IPS-18a (cell line): Measurements from ENCODE around the gene BRSK2.

Source experiments
- H3K27ac ChIP-seq: one replicate; pipeline ENCODE4 v1.5.1; 2013; ENCODE audit warnings: low read length
- H3K27me3 ChIP-seq: one replicate; pipeline ENCODE4 v1.6.1; 2013; ENCODE audit warnings: mild to moderate bottlenecking, low read length; ENCODE audit not compliant: control insufficient read depth, insufficient read depth
- H3K36me3 ChIP-seq: one replicate; pipeline ENCODE4 v1.6.1; 2013; ENCODE audit warnings: low read depth, low read length; ENCODE audit not compliant: control insufficient read depth
- H3K4me1 ChIP-seq: one replicate; pipeline ENCODE4 v1.6.1; 2013; ENCODE audit warnings: low read depth, low read length; ENCODE audit not compliant: control insufficient read depth
- H3K4me3 ChIP-seq: one replicate; pipeline ENCODE4 v1.5.1; 2013; ENCODE audit warnings: low read length
- H3K9ac ChIP-seq: one replicate; pipeline ENCODE4 v1.6.1; 2013; ENCODE audit warnings: mild to moderate bottlenecking, low read length, moderate library complexity
- H3K9me3 ChIP-seq: one replicate; pipeline ENCODE4 v1.6.1; 2013; ENCODE audit warnings: low read depth, low read length; ENCODE audit not compliant: control insufficient read depth

Gene BRSK2

GRCh38 chr11:1445741-1446445, 56.2 kb downstream of the BRSK2 start:
- Histone ChIP-seq H3K4me1 (no peaks in the 10 kb centered on the region), H3K9me3 (no peaks in the 10 kb centered on the region), H3K9ac (no peak overlapping the region), H3K27me3 (no peaks in the 10 kb centered on the region), H3K4me3 (no peak overlapping the region), H3K36me3 (no peaks in the 10 kb centered on the region), H3K27ac (no peak overlapping the region)

GRCh38 chr11:1446623-1447022, 56.9 kb downstream of the BRSK2 start:
- no peak overlapping the region for H3K27ac ChIP-seq

DNA sequence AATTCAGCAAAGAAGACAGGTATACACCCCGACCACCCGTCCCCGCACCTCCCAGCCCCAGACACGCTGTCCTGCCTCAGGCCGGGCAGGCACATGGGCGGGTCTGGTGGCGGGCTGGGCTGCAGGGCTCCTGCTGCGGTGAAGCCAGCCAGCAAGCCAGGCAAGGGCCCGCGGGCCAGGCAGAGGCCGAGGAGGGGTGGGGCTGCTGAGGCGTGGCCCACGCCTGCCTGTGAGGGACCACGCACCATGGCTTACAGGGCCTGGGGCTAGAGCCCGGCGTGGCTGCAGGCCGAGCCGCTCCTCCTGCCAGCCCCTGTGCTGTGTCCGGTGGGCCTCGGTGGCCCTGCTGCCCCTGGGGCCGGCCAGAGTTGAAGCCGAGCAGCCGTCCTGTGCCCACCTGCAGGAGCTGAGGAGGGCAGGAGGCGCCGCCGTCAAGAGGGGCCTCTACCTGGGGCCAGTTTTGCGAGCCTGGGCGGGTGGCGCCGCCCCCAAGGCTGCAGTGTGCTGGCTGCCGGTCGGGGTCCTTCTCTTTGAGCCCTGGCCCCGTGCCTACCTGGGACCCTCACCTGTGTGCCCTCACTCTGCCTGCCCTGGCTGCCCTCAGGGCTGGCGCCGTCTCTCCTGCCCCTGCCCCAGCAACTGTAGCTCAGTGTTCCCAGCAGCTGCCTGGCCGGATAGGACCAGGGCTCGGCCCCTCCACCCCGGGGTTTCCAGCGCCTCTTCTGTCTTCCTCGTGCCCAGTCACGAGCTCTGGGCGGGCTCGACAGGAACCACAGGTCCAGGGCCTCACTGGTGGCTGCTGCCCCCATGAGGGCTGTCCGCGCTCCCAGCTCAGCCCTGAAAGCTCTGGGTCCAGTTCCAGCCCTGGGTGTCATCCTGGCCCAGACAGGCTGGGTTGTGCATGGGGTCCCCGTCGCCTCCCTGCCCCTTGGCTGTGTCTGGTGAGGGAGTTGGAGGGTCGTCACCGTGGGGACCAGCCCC, 58.4 kb downstream of the BRSK2 start:
- Histone ChIP-seq H3K36me3 (peaks cover 4% of the 10 kb centered on the region), H3K27me3 (no peaks in the 10 kb centered on the region), H3K9me3 (no peaks in the 10 kb centered on the region), H3K4me3 (no peak overlapping the region), H3K27ac (no peak overlapping the region), H3K4me1 (no peaks in the 10 kb centered on the region), H3K9ac (no peak overlapping the region)

More at GRCh38 chr11:1446623-1447022, 56.9 kb downstream of the BRSK2 start:
- peaks cover under 1% of the 10 kb centered on the region for H3K36me3 ChIP-seq
- no peak overlapping the region for H3K4me3 ChIP-seq
- H3K4me1 ChIP-seq: no peaks in the 10 kb centered on the region
- no peaks in the 10 kb centered on the region for H3K27me3 ChIP-seq
- H3K9ac ChIP-seq: no peak overlapping the region
- no peaks in the 10 kb centered on the region for H3K9me3 ChIP-seq

GRCh38 chr11:1448882-1449281, 59.1 kb downstream of the BRSK2 start:
- Histone ChIP-seq H3K4me3 (no peak overlapping the region), H3K27ac (no peak overlapping the region), H3K4me1 (no peaks in the 10 kb centered on the region), H3K9ac (no peak overlapping the region), H3K27me3 (no peaks in the 10 kb centered on the region), H3K36me3 (peaks cover 4% of the 10 kb centered on the region), H3K9me3 (no peaks in the 10 kb centered on the region)

- no peaks in the 10 kb centered on the region for H3K9me3 ChIP-seq
- H3K27ac ChIP-seq: no peak overlapping the region
- peaks cover 4% of the 10 kb centered on the region for H3K36me3 ChIP-seq
Observed at GRCh38 chr11:1449490-1450243, 59.9 kb downstream of the BRSK2 start.

GRCh38 chr11:1450344-1450875, 60.7 kb downstream of the BRSK2 start:
- Histone ChIP-seq H3K4me1 (no peaks in the 10 kb centered on the region), H3K27ac (no peak overlapping the region), H3K9me3 (no peaks in the 10 kb centered on the region), H3K36me3 (peaks cover 4% of the 10 kb centered on the region), H3K4me3 (no peak overlapping the region), H3K9ac (no peak overlapping the region), H3K27me3 (no peaks in the 10 kb centered on the region)

More at GRCh38 chr11:1449490-1450243, 59.9 kb downstream of the BRSK2 start:
- no peaks in the 10 kb centered on the region for H3K4me1 ChIP-seq
- no peak overlapping the region for H3K9ac ChIP-seq
- H3K27me3 ChIP-seq: no peaks in the 10 kb centered on the region
- no peak overlapping the region for H3K4me3 ChIP-seq

- H3K4me3 ChIP-seq: no peak overlapping the region
- no peak overlapping the region for H3K27ac ChIP-seq
- no peaks in the 10 kb centered on the region for H3K4me1 ChIP-seq
- no peaks in the 10 kb centered on the region for H3K9me3 ChIP-seq
- peaks cover 4% of the 10 kb centered on the region for H3K36me3 ChIP-seq
- no peaks in the 10 kb centered on the region for H3K27me3 ChIP-seq
- no peak overlapping the region for H3K9ac ChIP-seq
Observed at GRCh38 chr11:1450949-1451710, 61.4 kb downstream of the BRSK2 start.

DNA sequence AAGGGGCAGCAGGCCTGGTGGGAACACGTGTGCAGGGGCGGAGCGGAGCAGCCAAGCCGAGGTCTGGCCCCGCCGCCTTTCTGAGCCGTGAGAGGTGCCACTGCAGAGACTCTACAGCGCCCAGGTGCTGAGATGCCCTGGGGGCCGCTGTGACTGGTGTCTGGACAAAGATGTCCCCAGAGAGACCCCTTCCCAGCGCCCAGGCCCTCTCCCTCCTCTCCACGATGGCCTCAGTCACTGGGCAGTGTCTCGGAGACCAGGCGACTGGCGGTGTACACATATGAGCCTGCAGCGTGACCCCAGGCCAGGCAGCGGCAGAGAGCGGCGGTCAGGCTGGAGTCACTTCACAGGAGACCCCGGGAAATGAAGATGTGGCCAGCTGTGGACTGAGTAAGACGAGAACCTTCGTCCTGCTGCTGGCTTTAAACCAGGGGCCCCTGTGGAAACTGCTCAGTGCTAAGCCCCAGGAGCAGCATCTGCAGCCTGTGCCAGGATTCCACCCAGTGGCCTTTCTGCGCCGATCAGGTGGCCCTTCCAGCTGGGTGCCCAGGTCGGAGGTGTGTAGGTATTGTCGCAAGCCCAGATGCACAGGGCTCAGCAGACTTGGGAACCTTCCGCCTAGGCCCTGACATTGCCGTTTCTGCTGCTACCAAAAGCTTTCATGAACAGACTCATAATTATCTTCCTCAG, 62.2 kb downstream of the BRSK2 start:
- Histone ChIP-seq H3K4me1 (no peaks in the 10 kb centered on the region), H3K36me3 (peaks cover 4% of the 10 kb centered on the region), H3K27me3 (no peaks in the 10 kb centered on the region), H3K27ac (no peak overlapping the region), H3K9ac (no peak overlapping the region), H3K9me3 (no peaks in the 10 kb centered on the region), H3K4me3 (no peak overlapping the region)

DNA sequence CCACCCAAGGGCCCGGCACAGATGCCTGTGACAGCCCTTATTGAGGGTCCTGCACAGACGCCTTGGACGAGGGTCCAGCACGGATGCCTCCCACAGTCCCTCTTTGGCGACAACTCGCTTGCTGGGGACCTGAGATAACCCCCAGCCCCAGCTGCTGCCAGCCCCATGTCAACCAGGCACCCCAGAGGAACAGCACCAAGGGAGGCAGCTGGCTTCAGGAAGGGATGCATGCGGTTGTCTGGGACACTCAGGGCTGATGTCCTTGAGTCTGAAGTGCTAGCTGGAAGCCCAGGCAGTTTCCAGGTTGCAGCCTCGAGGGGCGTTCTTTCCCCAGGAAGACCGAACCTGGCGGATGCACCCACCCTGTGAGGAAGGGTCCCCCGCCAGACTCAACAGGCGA, 63.0 kb downstream of the BRSK2 start:
- Histone ChIP-seq H3K9me3 (no peaks in the 10 kb centered on the region), H3K27ac (no peak overlapping the region), H3K9ac (no peak overlapping the region), H3K4me1 (no peaks in the 10 kb centered on the region), H3K36me3 (peaks cover 4% of the 10 kb centered on the region), H3K27me3 (no peaks in the 10 kb centered on the region), H3K4me3 (no peak overlapping the region)

- Histone ChIP-seq H3K27ac (no peak overlapping the region), H3K4me1 (peaks cover 6% of the 10 kb centered on the region), H3K9ac (no peak overlapping the region), H3K4me3 (no peak overlapping the region), H3K36me3 (peaks cover 4% of the 10 kb centered on the region), H3K9me3 (no peaks in the 10 kb centered on the region), H3K27me3 (no peaks in the 10 kb centered on the region)
Observed at GRCh38 chr11:1453611-1454034, 63.9 kb downstream of the BRSK2 start.
